Testis (tissue), 3 donors: ENCODE measurements around the gene C1QL3. TPM values are rescaled to one million over a fixed set of nuclear protein-coding genes. Genes with fewer than 3 reads are reported as not detected.

Experiments
- DNase-seq: peaks from one replicate; pipeline ENCODE4 v3.0.0-alpha.2; 2019
- H3K27ac ChIP-seq, 2 donors: fragments of 200-600 bp; sonication (generic); one replicate each; pipeline ENCODE4 v1.5.1; 2019
- H3K27me3 ChIP-seq: fragments of 200-600 bp; sonication (generic); one replicate; pipeline ENCODE4 v1.5.1; 2019
- H3K36me3 ChIP-seq: fragments of 200-600 bp; sonication (generic); one replicate; pipeline ENCODE4 v1.5.1; 2017; ENCODE audit warnings: low read depth; ENCODE audit errors: missing control alignments
- H3K4me1 ChIP-seq: fragments of 200-600 bp; sonication (generic); one replicate; pipeline ENCODE4 v1.5.1; 2019
- H3K4me3 ChIP-seq, 2 donors: fragments of 200-600 bp; sonication (generic); one replicate each; pipeline ENCODE4 v1.5.1; 2017 to 2019
- H3K9me3 ChIP-seq: fragments of 200-600 bp; sonication (generic); one replicate; pipeline ENCODE4 v1.5.1; 2017
- CTCF ChIP-seq, 3 experiments: fragments of 450-650 bp in 2 of 3; fragments of 200-600 bp in 1 of 3; sonication (generic) in 1 of 3; IDR thresholded peaks; one replicate each; pipeline ENCODE4 v1.5.1; 2016 to 2019; ENCODE audit warnings: antibody characterized with exemption in 3 of 3, mild to moderate bottlenecking in 2 of 3, moderate library complexity in 1 of 3
- POLR2A ChIP-seq: fragments of 450-650 bp; IDR thresholded peaks from one replicate; pipeline ENCODE4 v1.6.1; 2017; ENCODE audit warnings: antibody characterized with exemption, mild to moderate bottlenecking, moderate library complexity
- WGBS, 2 donors: methylation state at CpG; one replicate each; pipeline ENCODE4 v1.1.5; 2018; 5-methylcytosine and 5-hydroxymethylcytosine counted together
- intact Hi-C: fragments of 100-400 bp; cut with DNase I; formaldehyde crosslinking; loops from one replicate; pipeline ENCODE4 v1.15.1; 2023; ENCODE audit warnings: low total_unique reads
- polyA plus RNA-seq: library from polyadenylated mRNA; stranded (reverse); fragments of 350-450 nt; fragmentation: Illumina TruSeq; extraction: RNeasy Lipid Tissue Mini Kit (QIAGEN cat#74804); gene quantifications from one replicate; pipeline ENCODE4 v1.2.3, GENCODE V29; 2014; ENCODE audit warnings: low read depth, low replicate concordance; ENCODE audit not compliant: insufficient read depth
- small RNA-seq, 2 donors: library from RNA; depleted of rRNA; stranded (forward); fragments of <200 nt; gene quantifications; one replicate each; pipeline ENCODE3, GENCODE V24; 2016
- total RNA-seq, 2 donors: library from RNA; depleted of rRNA; stranded (reverse); fragments of >200 nt; gene quantifications; one replicate each; pipeline ENCODE4 v1.2.3, GENCODE V29; 2016

Gene C1QL3
- total and polyA plus RNA-seq, 3 donors from 2014 or later: 0.16 to 0.25 TPM; not detected in 1

DNA sequence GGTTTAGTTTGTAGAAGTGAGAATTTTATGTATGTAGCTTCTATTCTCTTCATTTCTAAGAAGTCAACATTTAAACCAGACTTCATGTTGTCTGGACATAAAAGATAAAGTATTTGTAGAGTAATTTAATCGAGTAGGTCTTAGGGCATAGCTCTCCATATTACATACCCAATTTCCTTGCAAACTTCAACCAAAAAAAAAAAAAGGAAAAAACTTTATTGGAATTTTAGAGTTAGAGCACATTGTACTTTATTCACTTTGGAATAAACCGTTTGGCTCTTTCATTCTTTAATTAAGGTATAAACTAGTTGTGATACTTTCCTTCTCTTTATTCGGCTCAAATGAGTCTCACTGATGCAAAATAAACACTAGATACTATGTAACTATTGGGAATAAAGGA lies 48.9 kb downstream of the C1QL3 start:
- WGBS, 2 donors: 73 to 74% methylated on average over 3 of the region's 3 CpGs
- no peaks in the 10 kb centered on the region for H3K36me3 ChIP-seq
- TF ChIP-seq POLR2A: no peak
- TF ChIP-seq CTCF (IDR thresholded peaks at IDR 0.05): no peak
- no peak overlapping the region for H3K27ac ChIP-seq
- no peaks in the 10 kb centered on the region for H3K9me3 ChIP-seq
- H3K27me3 ChIP-seq: no peaks in the 10 kb centered on the region
- no peak overlapping the region for H3K4me3 ChIP-seq
- no peaks in the 10 kb centered on the region for H3K4me1 ChIP-seq
- DNase-seq: no peak
- intact Hi-C loops: no loop called here

DNA sequence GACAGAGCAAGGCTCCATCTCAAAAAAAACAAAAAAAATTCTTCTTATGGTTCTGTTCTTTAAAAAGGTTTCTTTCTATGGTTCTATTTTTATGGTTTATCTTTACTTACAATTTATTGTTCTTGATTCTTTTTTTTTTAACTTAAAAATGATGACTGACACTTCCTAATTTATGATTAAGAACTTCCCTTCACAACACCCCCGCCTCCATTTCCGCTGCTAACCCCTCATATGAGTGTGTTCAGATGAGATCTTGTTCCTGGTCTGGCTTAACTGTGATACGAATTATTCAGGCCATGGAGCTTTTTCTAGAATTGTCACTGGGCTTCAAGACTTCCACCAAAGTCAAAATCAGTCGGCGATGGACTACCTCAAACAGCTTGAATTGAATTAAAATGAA lies 50.9 kb downstream of the C1QL3 start:
- Histone ChIP-seq H3K27me3 (no peaks in the 10 kb centered on the region), H3K4me3 (no peak overlapping the region), H3K4me1 (no peaks in the 10 kb centered on the region), H3K9me3 (no peaks in the 10 kb centered on the region), H3K36me3 (no peaks in the 10 kb centered on the region), H3K27ac (no peak overlapping the region)
- intact Hi-C loops: no loop called here
- TF ChIP-seq POLR2A (no peak), CTCF (IDR thresholded peaks at IDR 0.05) (no peak)
- DNase-seq: no peak
- 78 to 82% methylated on average over 5 of the region's 5 CpGs for WGBS, 2 donors

GRCh38 chr10:16466001-16466400 lies 55.7 kb downstream of the C1QL3 start:
- WGBS, 2 donors: 88 to 96% methylated on average over 1 of the region's 1 CpG
- DNase-seq: no peak
- TF ChIP-seq POLR2A (no peak), CTCF (IDR thresholded peaks at IDR 0.05) (no peak)
- H3K36me3 ChIP-seq: no peaks in the 10 kb centered on the region
- no peaks in the 10 kb centered on the region for H3K4me1 ChIP-seq
- no peaks in the 10 kb centered on the region for H3K9me3 ChIP-seq
- no peak overlapping the region for H3K27ac ChIP-seq
- no peak overlapping the region for H3K4me3 ChIP-seq
- H3K27me3 ChIP-seq: no peaks in the 10 kb centered on the region
- intact Hi-C loops: no loop called here

Small RNA genes within 50 kb of the gene (small RNA-seq; reads per million reads assigned to genes)
- gene RNU2-18P: 0 reads per million in 2 donors

Other genes starting within 250 kb of the C1QL3 start
- gene PTER, start 84.9 kb downstream of the C1QL3 start, total RNA-seq: 1 to 10 TPM; 4.2 to 5.8 TPM
- 3.7 TPM for gene PTER, start 84.9 kb downstream of the C1QL3 start, polyA plus RNA-seq